Measurements from ENCODE around the gene TMEM150B.

Gene TMEM150B

DNA sequence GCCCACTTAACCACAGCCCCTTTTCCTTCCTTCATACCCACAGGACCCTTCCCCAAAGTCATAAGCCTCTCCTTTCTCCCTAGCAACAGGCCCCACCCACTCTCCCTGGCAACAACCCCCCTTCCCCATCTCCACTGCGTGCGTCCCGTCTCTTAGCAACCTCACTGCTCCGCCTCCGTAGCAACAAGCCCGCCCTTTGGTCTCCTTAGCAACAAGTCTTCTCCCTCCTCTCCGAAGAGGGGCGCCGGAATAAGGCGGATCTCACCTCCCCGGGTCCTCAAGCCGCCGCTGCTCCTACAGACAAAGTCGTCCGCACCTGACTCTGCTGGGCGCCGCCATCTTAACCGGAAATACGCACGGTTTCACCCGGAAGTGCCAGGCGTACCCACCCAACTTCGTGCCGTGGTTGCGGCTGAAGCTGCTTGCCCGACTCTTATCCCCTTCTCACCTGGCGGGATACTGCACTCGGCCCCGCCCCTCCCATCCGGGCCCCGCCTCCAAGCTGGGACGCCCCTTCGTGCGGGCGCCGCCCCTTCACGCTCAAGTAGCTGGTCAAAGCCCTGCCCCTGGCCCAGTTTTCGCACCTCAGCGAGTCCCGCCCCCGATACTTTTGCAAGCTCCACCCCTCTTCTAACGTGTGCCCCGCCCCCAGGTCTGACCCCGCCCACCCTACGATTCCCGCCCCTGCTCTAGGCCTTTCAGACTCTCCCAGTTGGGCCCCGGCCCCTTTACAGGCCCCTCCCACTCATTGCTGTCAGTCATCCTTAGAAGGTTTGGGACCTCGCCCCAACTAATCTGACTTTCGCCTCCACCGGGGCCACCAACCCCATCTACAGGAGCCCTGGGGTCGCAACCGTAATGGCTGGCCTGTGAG is 45.1 kb downstream of the TMEM150B start, which contains the start of gene HSPBP1:
TSS of gene HSPBP1 (minus strand) at position 341 of the 874 bp plus-strand sequence. CDS start 502 bp downstream, outside the sequence.
- TF ChIP-seq, protein P1, sequence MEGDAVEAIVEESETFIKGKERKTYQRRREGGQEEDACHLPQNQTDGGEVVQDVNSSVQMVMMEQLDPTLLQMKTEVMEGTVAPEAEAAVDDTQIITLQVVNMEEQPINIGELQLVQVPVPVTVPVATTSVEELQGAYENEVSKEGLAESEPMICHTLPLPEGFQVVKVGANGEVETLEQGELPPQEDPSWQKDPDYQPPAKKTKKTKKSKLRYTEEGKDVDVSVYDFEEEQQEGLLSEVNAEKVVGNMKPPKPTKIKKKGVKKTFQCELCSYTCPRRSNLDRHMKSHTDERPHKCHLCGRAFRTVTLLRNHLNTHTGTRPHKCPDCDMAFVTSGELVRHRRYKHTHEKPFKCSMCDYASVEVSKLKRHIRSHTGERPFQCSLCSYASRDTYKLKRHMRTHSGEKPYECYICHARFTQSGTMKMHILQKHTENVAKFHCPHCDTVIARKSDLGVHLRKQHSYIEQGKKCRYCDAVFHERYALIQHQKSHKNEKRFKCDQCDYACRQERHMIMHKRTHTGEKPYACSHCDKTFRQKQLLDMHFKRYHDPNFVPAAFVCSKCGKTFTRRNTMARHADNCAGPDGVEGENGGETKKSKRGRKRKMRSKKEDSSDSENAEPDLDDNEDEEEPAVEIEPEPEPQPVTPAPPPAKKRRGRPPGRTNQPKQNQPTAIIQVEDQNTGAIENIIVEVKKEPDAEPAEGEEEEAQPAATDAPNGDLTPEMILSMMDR (IDR thresholded peaks at IDR 0.05): no peak
- H3K27me3 Mint-ChIP-seq (ENCODE audit: low read depth, poor library complexity): no peaks in the 10 kb centered on the region
- H3K4me1 Mint-ChIP-seq: peaks cover 35% of the 10 kb centered on the region
- no peaks in the 10 kb centered on the region for H3K36me3 Mint-ChIP-seq (ENCODE audit: low read depth)
- peak; percentile 97 for DNase-seq
- no peaks in the 10 kb centered on the region for H3K9me3 Mint-ChIP-seq
- peak within 1 kb of the TSS; percentile 98 for H3K4me3 Mint-ChIP-seq
- peak within 1 kb of the TSS; percentile 100 for H3K27ac Mint-ChIP-seq

- Mint-ChIP-seq H3K27me3 (ENCODE audit: low read depth, poor library complexity) (no peaks in the 10 kb centered on the region), H3K4me1 (peaks cover 35% of the 10 kb centered on the region), H3K4me3 (peak overlapping the region; percentile 98), H3K36me3 (ENCODE audit: low read depth) (no peaks in the 10 kb centered on the region), H3K27ac (peak overlapping the region; percentile 100), H3K9me3 (no peaks in the 10 kb centered on the region)
- TF ChIP-seq, protein P1 (IDR thresholded peaks at IDR 0.05): no peak
- DNase-seq: no peak
Measured at GRCh38 chr19:55279340-55279739, 45.8 kb downstream of the TMEM150B start.

DNA sequence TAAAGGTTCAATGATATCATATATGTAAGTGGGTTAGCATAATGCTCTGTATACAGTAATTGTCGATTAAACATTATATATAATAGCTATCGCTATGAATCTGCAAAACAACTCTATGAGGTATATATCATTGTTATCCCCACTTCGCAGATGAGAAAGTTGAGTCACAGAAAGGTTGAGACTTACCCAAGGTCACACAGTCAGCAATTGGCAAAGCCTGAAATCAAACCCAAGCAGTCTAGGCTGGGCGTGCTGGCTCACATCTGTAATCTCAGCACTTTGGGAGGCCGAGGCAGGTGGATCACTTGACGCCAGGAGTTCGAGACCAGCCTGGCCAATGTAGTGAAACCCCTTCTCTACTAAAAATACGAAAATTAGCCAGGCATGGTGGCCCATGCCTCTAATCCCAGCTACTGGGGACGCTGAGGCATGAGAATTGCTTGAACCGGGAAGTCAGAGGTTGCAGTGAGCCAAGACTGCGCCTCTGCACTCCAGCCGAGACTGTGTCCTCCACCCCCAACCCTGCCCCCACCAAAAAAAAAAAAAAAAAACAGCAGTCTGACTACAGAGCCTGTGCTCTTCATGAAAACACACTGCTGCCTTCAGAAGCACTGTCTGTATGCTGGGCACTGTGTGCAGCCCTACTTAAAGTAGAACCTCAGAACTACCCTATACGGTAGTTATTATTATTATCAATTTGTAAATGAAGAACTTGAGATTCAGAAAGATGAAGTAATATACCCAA is 46.6 kb downstream of the TMEM150B start:
- H3K27me3 Mint-ChIP-seq (ENCODE audit: low read depth, poor library complexity): no peaks in the 10 kb centered on the region
- H3K27ac Mint-ChIP-seq: no peak overlapping the region
- H3K4me1 Mint-ChIP-seq: peaks cover 32% of the 10 kb centered on the region
- H3K9me3 Mint-ChIP-seq: no peaks in the 10 kb centered on the region
- peak overlapping the region; percentile 98 for H3K4me3 Mint-ChIP-seq
- TF ChIP-seq, protein P1 (IDR thresholded peaks at IDR 0.05): no peak
- no peaks in the 10 kb centered on the region for H3K36me3 Mint-ChIP-seq (ENCODE audit: low read depth)
- DNase-seq: no peak

DNA sequence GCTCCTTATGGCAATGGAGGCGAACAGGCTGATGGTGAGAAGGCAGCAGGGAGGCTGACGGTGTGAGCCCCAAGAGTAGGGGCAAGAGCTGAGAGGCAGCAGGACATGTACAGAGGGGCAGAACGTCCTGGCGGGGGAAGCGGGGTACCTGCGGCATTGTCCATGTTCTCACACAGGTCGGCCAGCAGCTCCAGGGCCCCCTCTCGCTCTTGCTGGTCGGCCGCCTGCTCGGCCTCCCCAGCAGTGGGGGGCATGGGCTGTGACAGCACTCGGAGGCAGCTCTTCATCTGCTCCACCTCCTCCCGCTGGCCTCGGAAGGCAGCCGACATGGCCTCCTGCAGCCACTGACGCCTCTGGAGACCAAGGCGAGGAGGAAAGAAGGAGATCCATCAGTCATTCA is 47.6 kb downstream of the TMEM150B start:
- H3K27me3 Mint-ChIP-seq (ENCODE audit: low read depth, poor library complexity): no peaks in the 10 kb centered on the region
- H3K4me3 Mint-ChIP-seq: peak overlapping the region; percentile 44
- TF ChIP-seq, protein P1 (IDR thresholded peaks at IDR 0.05): no peak
- no peak overlapping the region for H3K27ac Mint-ChIP-seq
- no peaks in the 10 kb centered on the region for H3K9me3 Mint-ChIP-seq
- H3K36me3 Mint-ChIP-seq (ENCODE audit: low read depth): peaks cover 2% of the 10 kb centered on the region
- no peak for DNase-seq
- H3K4me1 Mint-ChIP-seq: peaks cover 25% of the 10 kb centered on the region

- Mint-ChIP-seq H3K27me3 (ENCODE audit: low read depth, poor library complexity) (no peaks in the 10 kb centered on the region), H3K9me3 (no peaks in the 10 kb centered on the region), H3K36me3 (ENCODE audit: low read depth) (peaks cover 8% of the 10 kb centered on the region)
Measured at GRCh38 chr19:55276720-55277430, 48.3 kb downstream of the TMEM150B start.

More at GRCh38 chr19:55276720-55277430, 48.3 kb downstream of the TMEM150B start:
- Mint-ChIP-seq H3K27ac (peak overlapping the region; percentile 45), H3K4me1 (peaks cover 25% of the 10 kb centered on the region), H3K4me3 (peak overlapping the region; percentile 44)
- TF ChIP-seq, protein P1 (IDR thresholded peaks at IDR 0.05): no peak
- no peak for DNase-seq
